H9 (cell line): ENCODE results near the gene IPP. TPM values are rescaled to one million over a fixed set of nuclear protein-coding genes. Genes with fewer than 3 reads are reported as not detected.

Source experiments
- DNase-seq: peaks from one replicate; pipeline ENCODE4 v3.0.0-alpha.2; 2017
- H2AFZ ChIP-seq: one replicate; pipeline ENCODE4 v1.6.1; 2013; ENCODE audit warnings: mild to moderate bottlenecking, low read length, control low read depth, moderate library complexity
- H2AK5ac ChIP-seq: 2 replicates; pipeline ENCODE4 v1.6.1; 2013; ENCODE audit warnings: low read length, control low read depth, mixed read lengths; ENCODE audit not compliant: insufficient read length
- H2BK120ac ChIP-seq: one replicate; pipeline ENCODE4 v1.6.1; 2013; ENCODE audit warnings: low read depth, mild to moderate bottlenecking, low read length, control low read depth, inconsistent platforms; ENCODE audit not compliant: poor library complexity, severe bottlenecking
- H2BK12ac ChIP-seq: 2 replicates; pipeline ENCODE4 v1.6.1; 2013; ENCODE audit warnings: low read length, control low read depth, mixed read lengths, low read depth; ENCODE audit not compliant: insufficient read length
- H2BK15ac ChIP-seq: 2 replicates; pipeline ENCODE4 v1.6.1; 2013; ENCODE audit warnings: low read depth, low read length, control low read depth
- H2BK20ac ChIP-seq: one replicate; pipeline ENCODE4 v1.6.1; 2013; ENCODE audit warnings: low read depth, mild to moderate bottlenecking, low read length, control low read depth, inconsistent platforms; ENCODE audit not compliant: poor library complexity, severe bottlenecking
- H2BK5ac ChIP-seq: 2 replicates; pipeline ENCODE4 v1.6.1; 2013; ENCODE audit warnings: low read length, control low read depth, mixed read lengths; ENCODE audit not compliant: insufficient read length
- H3K14ac ChIP-seq: 2 replicates; pipeline ENCODE4 v1.6.1; 2013; ENCODE audit warnings: low read length, control low read depth; ENCODE audit not compliant: insufficient read depth
- H3K18ac ChIP-seq: 2 replicates; pipeline ENCODE4 v1.6.1; 2013; ENCODE audit warnings: low read depth, mild to moderate bottlenecking, mixed read lengths, low read length, control low read depth; ENCODE audit not compliant: insufficient read length
- H3K23ac ChIP-seq: 2 replicates; pipeline ENCODE4 v1.6.1; 2013; ENCODE audit warnings: low read length, control low read depth, mixed read lengths, low read depth; ENCODE audit not compliant: insufficient read length
- H3K23me2 ChIP-seq: 2 replicates; pipeline ENCODE4 v1.6.1; 2013; ENCODE audit warnings: low read depth, mild to moderate bottlenecking, mixed read lengths, low read length, control low read depth; ENCODE audit not compliant: insufficient read length, poor library complexity, severe bottlenecking
- H3K27ac ChIP-seq: 2 replicates; pipeline ENCODE4 v1.5.1; 2013; ENCODE audit warnings: low read length, control low read depth, mixed read lengths, low read depth; ENCODE audit not compliant: insufficient read length
- H3K27me3 ChIP-seq: 2 replicates; pipeline ENCODE4 v1.6.1; 2013; ENCODE audit warnings: low read length, control low read depth, inconsistent platforms; ENCODE audit not compliant: insufficient read depth
- H3K4ac ChIP-seq: 2 replicates; pipeline ENCODE4 v1.6.1; 2013; ENCODE audit warnings: low read depth, mild to moderate bottlenecking, control low read depth, inconsistent platforms, low read length, moderate library complexity
- H3K4me1 ChIP-seq: 2 replicates; pipeline ENCODE4 v1.6.1; 2013; ENCODE audit warnings: low read length, control low read depth, inconsistent platforms; ENCODE audit not compliant: insufficient read depth
- H3K4me2 ChIP-seq: 2 replicates; pipeline ENCODE4 v1.6.1; 2013; ENCODE audit warnings: low read length, control low read depth, mixed read lengths; ENCODE audit not compliant: insufficient read length, insufficient read depth
- H3K56ac ChIP-seq: 2 replicates; pipeline ENCODE4 v1.6.1; 2013; ENCODE audit warnings: low read depth, mild to moderate bottlenecking, mixed read lengths, low read length, control low read depth; ENCODE audit not compliant: insufficient read length
- H3K79me1 ChIP-seq: 2 replicates; pipeline ENCODE4 v1.6.1; 2013; ENCODE audit warnings: low read depth, mild to moderate bottlenecking, moderate library complexity, low read length, control low read depth, inconsistent platforms; ENCODE audit not compliant: insufficient read depth, poor library complexity, severe bottlenecking
- H3K79me2 ChIP-seq: 2 replicates; pipeline ENCODE4 v1.6.1; 2013; ENCODE audit warnings: low read length, control low read depth, inconsistent platforms; ENCODE audit not compliant: insufficient read depth
- H3K9ac ChIP-seq: 2 replicates; pipeline ENCODE4 v1.6.1; 2013; ENCODE audit warnings: low read length, control low read depth, mixed read lengths; ENCODE audit not compliant: insufficient read length; ENCODE audit errors: extremely low read depth
- H3K9me3 ChIP-seq: one replicate; pipeline ENCODE4 v1.6.1; 2013; ENCODE audit warnings: low read depth, low read length, inconsistent platforms; ENCODE audit not compliant: control insufficient read depth
- H3T11ph ChIP-seq: one replicate; pipeline ENCODE4 v1.6.1; 2013; ENCODE audit warnings: mild to moderate bottlenecking, low read length, control low read depth, inconsistent platforms
- H4K20me1 ChIP-seq: one replicate; pipeline ENCODE4 v1.6.1; 2013; ENCODE audit not compliant: control insufficient read depth, insufficient read length, insufficient read depth
- H4K5ac ChIP-seq: 2 replicates; pipeline ENCODE4 v1.6.1; 2013; ENCODE audit warnings: low read depth, mild to moderate bottlenecking, mixed read lengths, low read length, control low read depth; ENCODE audit not compliant: insufficient read length
- H4K8ac ChIP-seq: replicated peaks from 2 replicates; pipeline ENCODE4 v1.6.1; 2013; ENCODE audit warnings: low read length, control low read depth, mixed read lengths, low read depth; ENCODE audit not compliant: insufficient read length
- H4K91ac ChIP-seq: 2 replicates; pipeline ENCODE4 v1.6.1; 2013; ENCODE audit warnings: low read depth, mild to moderate bottlenecking, moderate library complexity, mixed read lengths, low read length, control low read depth; ENCODE audit not compliant: insufficient read length
- H3K27ac Mint-ChIP-seq, 3 experiments: 2 replicates in 2 of 3; 3 replicates in 1 of 3; pipeline ENCODE4 v1.8.0; 2020 to 2021; ENCODE audit warnings: mixed read lengths in 3 of 3, mild to moderate bottlenecking in 1 of 3, moderate library complexity in 1 of 3
- H3K27me3 Mint-ChIP-seq: 2 replicates; pipeline ENCODE4 v1.8.0; 2021; ENCODE audit warnings: low read depth, mild to moderate bottlenecking, moderate library complexity, mixed read lengths
- H3K36me3 Mint-ChIP-seq, 3 experiments: 2 replicates in 2 of 3; 3 replicates in 1 of 3; pipeline ENCODE4 v1.8.0; 2020 to 2021; ENCODE audit warnings: low read depth in 3 of 3, mixed read lengths in 3 of 3; ENCODE audit not compliant: insufficient read depth in 1 of 3
- H3K4me1 Mint-ChIP-seq, 2 experiments: 2 replicates each; pipeline ENCODE4 v1.8.0; 2020; ENCODE audit warnings: mixed read lengths in 2 of 2
- H3K4me3 Mint-ChIP-seq, 2 experiments: 2 replicates in 1 of 2; 3 replicates in 1 of 2; pipeline ENCODE4 v1.8.0; 2020 to 2021; ENCODE audit warnings: mild to moderate bottlenecking in 2 of 2, mixed read lengths in 2 of 2, moderate library complexity in 1 of 2
- H3K9me3 Mint-ChIP-seq, 2 experiments: 2 replicates in 1 of 2; 3 replicates in 1 of 2; pipeline ENCODE4 v1.8.0; 2020; ENCODE audit warnings: mild to moderate bottlenecking in 2 of 2, mixed read lengths in 2 of 2, moderate library complexity in 1 of 2
- CTCF ChIP-seq: fragments of 200-600 bp; sonication (generic); conservative IDR thresholded peaks from 3 replicates; pipeline ENCODE4 v1.8.0; 2021; ENCODE audit warnings: antibody characterized with exemption, mild to moderate bottlenecking
- WGBS: extraction: QIAGEN DNeasy Blood & Tissue Kit; methylation state at CpG from one replicate; pipeline ENCODE4 v1.1.7; 2013; ENCODE audit warnings: missing lambda C conversion rate, low lambda C conversion rate, mixed read lengths; ENCODE audit not compliant: insufficient read length; ENCODE audit errors: extremely low coverage; 5-methylcytosine and 5-hydroxymethylcytosine counted together
- total RNA-seq: library from RNA; stranded (reverse); gene quantifications from 2 replicates; pipeline ENCODE4 v1.2.1, GENCODE V29; 2021

The IPP gene
- total RNA-seq, 1 experiment from 2014 or later: 6.3 TPM

- Histone ChIP-seq H3K27me3 (no peaks in the 10 kb centered on the region), H4K20me1 (no peaks in the 10 kb centered on the region), H3K23ac (no peak overlapping the region), H2AK5ac (no peak overlapping the region), H2BK15ac (no peak overlapping the region), H3K4ac (no peak overlapping the region), H3K79me1 (peaks cover 3% of the 10 kb centered on the region), H2BK120ac (no peak overlapping the region), H3K23me2 (peaks cover 7% of the 10 kb centered on the region), H4K5ac (no peak overlapping the region), H3K4me1 (peaks cover 8% of the 10 kb centered on the region; the same call in 1 of the 2 replicates), H3K9me3 (no peaks in the 10 kb centered on the region), H3K56ac (no peak overlapping the region), H3K27ac (no peak overlapping the region), H4K91ac (no peak overlapping the region), H2BK12ac (no peak overlapping the region), H3K18ac (no peak overlapping the region), H4K8ac (no peak overlapping the region), H3K4me2 (no peak overlapping the region), H2BK5ac (no peak overlapping the region), H2AFZ (no peak overlapping the region), H2BK20ac (no peak overlapping the region), H3K14ac (no peak overlapping the region), H3K79me2 (peaks cover 51% of the 10 kb centered on the region), H3K9ac (no peak overlapping the region), H3T11ph (no peak overlapping the region)
- Mint-ChIP-seq H3K9me3 (peaks cover 0 to 2% of the 10 kb centered on the region in 2 experiments; a peak in 1 of 5 replicates), H3K4me1 (peaks cover 62 to 63% of the 10 kb centered on the region in 2 experiments), H3K27me3 (no peaks in the 10 kb centered on the region), H3K4me3 (peak overlapping the region in 1 of 2 experiments; percentile 53; a peak in 3 of 5 replicates), H3K36me3 (peaks cover 0 to 5% (median 4%) of the 10 kb centered on the region in 3 experiments; a peak in 4 of 7 replicates), H3K27ac (peak overlapping the region in 1 of 3 experiments; percentile 67; a peak in 1 of 7 replicates)
- whole genome bisulfite sequencing: no CpG with 5 or more reads among the region's 6 CpGs
- DNase-seq: no peak
- no peak for TF ChIP-seq CTCF
These were observed 67.5 kb downstream of the IPP start for GRCh38 chr1:45682942-45683341.
